ENCODE results near the gene ADAMTS9.

Gene ADAMTS9

DNA sequence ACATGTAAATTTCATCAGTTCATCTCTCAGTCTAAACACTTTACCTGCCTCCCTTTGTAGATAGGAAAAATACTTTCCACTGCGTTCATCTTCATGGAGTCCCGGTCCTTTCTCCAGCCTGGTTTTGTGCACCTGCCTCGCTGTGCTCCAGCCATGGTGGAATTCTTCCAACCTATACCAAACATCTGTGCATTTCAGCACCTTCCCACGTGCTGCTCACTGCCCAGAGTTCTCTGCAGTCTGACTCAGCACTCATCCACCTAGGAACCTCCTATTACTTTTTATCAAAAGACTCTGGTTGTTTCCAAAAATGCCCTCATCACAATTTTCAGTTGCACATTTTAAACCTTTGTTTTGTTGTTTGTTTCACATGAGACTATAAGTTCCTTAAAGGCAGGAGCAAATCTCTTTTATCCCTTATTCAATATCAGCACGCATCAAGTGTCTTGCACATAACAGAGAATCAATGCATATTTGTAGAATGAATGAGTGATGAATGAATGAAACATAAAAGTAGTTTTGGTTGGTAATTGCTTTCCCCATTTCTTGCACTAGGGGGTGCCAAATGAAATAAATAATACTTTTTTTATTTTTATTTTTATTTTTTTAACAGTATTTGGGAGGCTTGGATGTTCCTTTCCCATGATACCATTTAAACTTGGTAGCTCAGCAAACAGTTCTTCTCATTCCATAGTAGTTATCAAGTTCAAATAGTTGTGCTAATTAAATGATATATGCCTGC lies 30.2 kb upstream of the ADAMTS9 start:
- no peak overlapping the region for H3K4me3 ChIP-seq (replicated peaks; ENCODE audit: insufficient read depth, low read length)
- DNase-seq (ENCODE audit: low read depth in 1 of 2, low spot score in 1 of 2): no peak
- no peak for TF ChIP-seq POLR2AphosphoS5 (IDR thresholded peaks at IDR 0.05; ENCODE audit: low read depth)
- TF ChIP-seq SPI1 (IDR thresholded peaks at IDR 0.05; ENCODE audit: borderline replicate concordance, low read depth): no peak
- TF ChIP-seq, protein P1, sequence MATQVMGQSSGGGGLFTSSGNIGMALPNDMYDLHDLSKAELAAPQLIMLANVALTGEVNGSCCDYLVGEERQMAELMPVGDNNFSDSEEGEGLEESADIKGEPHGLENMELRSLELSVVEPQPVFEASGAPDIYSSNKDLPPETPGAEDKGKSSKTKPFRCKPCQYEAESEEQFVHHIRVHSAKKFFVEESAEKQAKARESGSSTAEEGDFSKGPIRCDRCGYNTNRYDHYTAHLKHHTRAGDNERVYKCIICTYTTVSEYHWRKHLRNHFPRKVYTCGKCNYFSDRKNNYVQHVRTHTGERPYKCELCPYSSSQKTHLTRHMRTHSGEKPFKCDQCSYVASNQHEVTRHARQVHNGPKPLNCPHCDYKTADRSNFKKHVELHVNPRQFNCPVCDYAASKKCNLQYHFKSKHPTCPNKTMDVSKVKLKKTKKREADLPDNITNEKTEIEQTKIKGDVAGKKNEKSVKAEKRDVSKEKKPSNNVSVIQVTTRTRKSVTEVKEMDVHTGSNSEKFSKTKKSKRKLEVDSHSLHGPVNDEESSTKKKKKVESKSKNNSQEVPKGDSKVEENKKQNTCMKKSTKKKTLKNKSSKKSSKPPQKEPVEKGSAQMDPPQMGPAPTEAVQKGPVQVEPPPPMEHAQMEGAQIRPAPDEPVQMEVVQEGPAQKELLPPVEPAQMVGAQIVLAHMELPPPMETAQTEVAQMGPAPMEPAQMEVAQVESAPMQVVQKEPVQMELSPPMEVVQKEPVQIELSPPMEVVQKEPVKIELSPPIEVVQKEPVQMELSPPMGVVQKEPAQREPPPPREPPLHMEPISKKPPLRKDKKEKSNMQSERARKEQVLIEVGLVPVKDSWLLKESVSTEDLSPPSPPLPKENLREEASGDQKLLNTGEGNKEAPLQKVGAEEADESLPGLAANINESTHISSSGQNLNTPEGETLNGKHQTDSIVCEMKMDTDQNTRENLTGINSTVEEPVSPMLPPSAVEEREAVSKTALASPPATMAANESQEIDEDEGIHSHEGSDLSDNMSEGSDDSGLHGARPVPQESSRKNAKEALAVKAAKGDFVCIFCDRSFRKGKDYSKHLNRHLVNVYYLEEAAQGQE (IDR thresholded peaks at IDR 0.05; ENCODE audit: insufficient replicate concordance, low read depth): no peak
- TF ChIP-seq, protein P2, sequence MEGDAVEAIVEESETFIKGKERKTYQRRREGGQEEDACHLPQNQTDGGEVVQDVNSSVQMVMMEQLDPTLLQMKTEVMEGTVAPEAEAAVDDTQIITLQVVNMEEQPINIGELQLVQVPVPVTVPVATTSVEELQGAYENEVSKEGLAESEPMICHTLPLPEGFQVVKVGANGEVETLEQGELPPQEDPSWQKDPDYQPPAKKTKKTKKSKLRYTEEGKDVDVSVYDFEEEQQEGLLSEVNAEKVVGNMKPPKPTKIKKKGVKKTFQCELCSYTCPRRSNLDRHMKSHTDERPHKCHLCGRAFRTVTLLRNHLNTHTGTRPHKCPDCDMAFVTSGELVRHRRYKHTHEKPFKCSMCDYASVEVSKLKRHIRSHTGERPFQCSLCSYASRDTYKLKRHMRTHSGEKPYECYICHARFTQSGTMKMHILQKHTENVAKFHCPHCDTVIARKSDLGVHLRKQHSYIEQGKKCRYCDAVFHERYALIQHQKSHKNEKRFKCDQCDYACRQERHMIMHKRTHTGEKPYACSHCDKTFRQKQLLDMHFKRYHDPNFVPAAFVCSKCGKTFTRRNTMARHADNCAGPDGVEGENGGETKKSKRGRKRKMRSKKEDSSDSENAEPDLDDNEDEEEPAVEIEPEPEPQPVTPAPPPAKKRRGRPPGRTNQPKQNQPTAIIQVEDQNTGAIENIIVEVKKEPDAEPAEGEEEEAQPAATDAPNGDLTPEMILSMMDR (IDR thresholded peaks at IDR 0.05; ENCODE audit: insufficient read depth, low read length): no peak
- no peak for TF ChIP-seq GABPA (IDR thresholded peaks at IDR 0.05; ENCODE audit: low read depth)
- H3K27ac ChIP-seq (replicated peaks): no peak overlapping the region
- H3K27me3 ChIP-seq (ENCODE audit: insufficient read depth, poor library complexity, severe bottlenecking): no peaks in the 10 kb centered on the region

DNA sequence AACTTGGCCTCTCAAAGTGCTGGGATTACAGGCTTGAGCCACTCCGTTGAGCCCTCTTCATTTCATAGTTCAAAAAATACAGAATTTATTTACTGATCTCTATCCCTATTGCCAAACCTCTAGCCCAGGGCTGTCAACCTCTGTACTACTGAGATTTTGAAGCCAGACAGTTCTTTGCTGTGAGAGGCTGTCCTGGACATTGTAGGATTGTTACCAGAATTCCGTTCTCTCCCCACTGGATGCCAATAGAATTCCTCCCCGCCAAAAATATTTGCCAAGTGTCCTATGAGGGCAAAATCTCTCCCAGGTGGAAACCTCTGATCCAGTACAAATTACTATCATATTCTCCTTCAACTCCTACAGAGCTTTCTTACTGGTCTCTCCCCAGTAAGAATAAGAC lies 29.6 kb upstream of the ADAMTS9 start:
- DNase-seq (ENCODE audit: low read depth in 1 of 2, low spot score in 1 of 2): no peak
- no peaks in the 10 kb centered on the region for H3K27me3 ChIP-seq (ENCODE audit: insufficient read depth, poor library complexity, severe bottlenecking)
- no peak for TF ChIP-seq POLR2AphosphoS5 (IDR thresholded peaks at IDR 0.05; ENCODE audit: low read depth)
- TF ChIP-seq, protein P2 (IDR thresholded peaks at IDR 0.05; ENCODE audit: insufficient read depth, low read length): no peak
- no peak for TF ChIP-seq GABPA (IDR thresholded peaks at IDR 0.05; ENCODE audit: low read depth)
- no peak for TF ChIP-seq SPI1 (IDR thresholded peaks at IDR 0.05; ENCODE audit: borderline replicate concordance, low read depth)
- TF ChIP-seq, protein P1 (IDR thresholded peaks at IDR 0.05; ENCODE audit: insufficient replicate concordance, low read depth): no peak
- H3K27ac ChIP-seq (replicated peaks): no peak overlapping the region
- H3K4me3 ChIP-seq (replicated peaks; ENCODE audit: insufficient read depth, low read length): no peak overlapping the region

DNA sequence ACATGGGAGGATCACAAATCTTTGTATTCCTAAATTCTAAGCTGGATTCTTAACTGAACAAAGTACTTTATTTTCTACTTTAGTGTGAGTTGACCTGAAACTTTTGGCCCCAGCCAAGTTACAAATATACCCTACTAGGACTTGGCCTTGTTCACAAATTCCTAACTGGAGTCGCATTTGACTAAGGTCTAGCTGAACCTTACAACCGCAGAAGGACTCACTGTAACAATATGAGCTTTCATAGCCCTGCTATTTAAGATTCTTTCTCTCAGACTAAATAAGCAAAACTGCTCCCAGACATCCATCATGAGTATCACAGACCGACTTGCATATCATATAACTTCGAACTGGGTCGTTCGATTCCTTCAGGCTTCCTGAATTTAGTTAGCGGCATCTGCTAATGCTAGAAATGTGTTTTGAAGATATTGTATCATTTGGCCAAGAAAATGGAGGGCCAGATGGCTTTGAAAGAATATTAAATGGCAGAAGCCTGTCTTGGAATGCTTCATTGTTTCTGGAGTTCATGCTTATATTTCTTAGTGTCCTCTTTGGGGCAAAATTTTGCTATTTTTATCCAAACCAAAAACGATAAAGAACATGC lies 28.4 kb upstream of the ADAMTS9 start:
- no peak overlapping the region for H3K27ac ChIP-seq (replicated peaks)
- no peak overlapping the region for H3K4me3 ChIP-seq (replicated peaks; ENCODE audit: insufficient read depth, low read length)
- H3K27me3 ChIP-seq (ENCODE audit: insufficient read depth, poor library complexity, severe bottlenecking): no peaks in the 10 kb centered on the region
- DNase-seq (ENCODE audit: low read depth in 1 of 2, low spot score in 1 of 2): no peak
- TF ChIP-seq POLR2AphosphoS5 (IDR thresholded peaks at IDR 0.05; ENCODE audit: low read depth): no peak
- no peak for TF ChIP-seq SPI1 (IDR thresholded peaks at IDR 0.05; ENCODE audit: borderline replicate concordance, low read depth)
- TF ChIP-seq, protein P2 (IDR thresholded peaks at IDR 0.05; ENCODE audit: insufficient read depth, low read length): no peak
- TF ChIP-seq, protein P1 (IDR thresholded peaks at IDR 0.05; ENCODE audit: insufficient replicate concordance, low read depth): no peak
- TF ChIP-seq GABPA (IDR thresholded peaks at IDR 0.05; ENCODE audit: low read depth): no peak
